GM15510 (cell line): ENCODE data around the gene LRSAM1.

Experiments used
- POLR2A ChIP-seq: IDR thresholded peaks from 3 replicates; pipeline ENCODE4 v1.6.1; 2011; ENCODE audit warnings: borderline replicate concordance; ENCODE audit not compliant: insufficient read length; ENCODE audit errors: extremely low read depth

Gene LRSAM1

DNA sequence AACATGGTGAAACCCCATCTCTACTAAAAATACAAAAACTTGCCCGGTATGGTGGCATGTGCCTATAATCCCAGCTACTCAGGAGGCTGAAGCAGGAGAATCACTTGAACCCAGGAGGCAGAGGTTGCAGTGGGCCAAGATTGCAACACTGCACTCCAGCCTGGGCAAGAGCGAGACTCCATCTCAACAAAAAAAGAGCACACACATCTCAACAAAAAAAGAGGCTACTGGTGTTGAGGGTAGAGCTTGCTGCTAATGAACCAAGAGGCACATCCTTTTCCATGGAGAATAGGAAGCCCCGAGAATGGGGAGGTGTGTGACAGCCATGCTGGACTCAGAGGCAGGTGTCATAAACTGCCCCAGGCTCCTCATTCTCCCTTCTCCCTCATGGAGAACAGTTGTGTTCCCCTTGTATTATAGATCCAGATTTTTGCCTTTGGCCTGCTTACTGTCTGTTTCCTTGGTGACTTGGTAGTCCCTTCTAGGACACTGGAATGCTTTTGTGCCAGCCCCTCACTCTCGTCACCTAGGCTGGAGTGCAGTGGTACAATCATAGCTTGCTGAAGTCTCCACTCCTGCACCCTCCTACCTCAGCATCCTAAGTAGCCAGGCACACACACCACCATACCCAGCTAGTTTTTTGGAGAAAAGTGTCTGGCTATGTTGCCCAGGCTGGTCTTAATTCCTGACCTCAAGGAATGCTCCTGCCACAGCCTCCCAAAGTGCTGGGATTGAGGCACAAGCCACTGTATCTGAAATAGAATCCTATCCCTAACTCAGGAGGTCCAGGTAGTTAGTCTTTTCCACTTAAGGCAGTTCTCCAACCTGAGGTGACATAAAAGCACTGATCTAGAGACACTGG, 5.2 kb upstream of the LRSAM1 start:
- TF ChIP-seq POLR2A, result peak; percentile 41

DNA sequence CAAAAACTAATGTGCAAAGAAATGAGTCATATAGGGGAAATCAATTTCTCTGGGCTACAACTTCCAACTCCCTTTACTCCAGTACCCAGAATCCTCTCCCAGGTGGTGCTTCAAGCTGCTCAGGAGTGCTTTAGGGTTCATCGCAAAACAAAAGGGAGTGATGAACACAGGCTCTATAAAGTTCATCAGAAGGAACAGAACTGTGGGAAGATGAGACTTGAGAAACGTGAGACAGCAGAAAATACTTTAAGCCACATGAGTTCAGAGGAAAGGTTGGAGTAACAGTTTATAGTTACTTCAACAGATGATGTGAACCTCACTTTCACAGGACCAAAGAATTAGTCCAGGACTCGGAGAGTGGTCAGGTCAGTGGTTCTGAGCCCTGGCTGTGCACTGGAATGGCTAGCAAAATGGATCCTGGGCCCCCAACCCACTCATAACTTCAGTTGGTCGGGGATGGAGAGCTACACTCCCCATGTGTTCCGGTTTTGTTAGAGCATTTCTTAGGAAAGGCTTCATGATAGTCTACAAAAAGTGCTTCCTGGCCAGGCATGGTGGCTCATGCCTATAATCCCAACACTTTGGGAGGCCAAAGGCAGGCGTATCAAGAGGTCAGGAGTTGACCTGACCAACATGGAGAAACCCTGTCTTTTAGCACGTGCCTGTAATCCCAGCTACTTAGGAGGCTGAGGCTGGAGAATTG, 4.4 kb upstream of the LRSAM1 start:
- TF ChIP-seq POLR2A, result no peak

DNA sequence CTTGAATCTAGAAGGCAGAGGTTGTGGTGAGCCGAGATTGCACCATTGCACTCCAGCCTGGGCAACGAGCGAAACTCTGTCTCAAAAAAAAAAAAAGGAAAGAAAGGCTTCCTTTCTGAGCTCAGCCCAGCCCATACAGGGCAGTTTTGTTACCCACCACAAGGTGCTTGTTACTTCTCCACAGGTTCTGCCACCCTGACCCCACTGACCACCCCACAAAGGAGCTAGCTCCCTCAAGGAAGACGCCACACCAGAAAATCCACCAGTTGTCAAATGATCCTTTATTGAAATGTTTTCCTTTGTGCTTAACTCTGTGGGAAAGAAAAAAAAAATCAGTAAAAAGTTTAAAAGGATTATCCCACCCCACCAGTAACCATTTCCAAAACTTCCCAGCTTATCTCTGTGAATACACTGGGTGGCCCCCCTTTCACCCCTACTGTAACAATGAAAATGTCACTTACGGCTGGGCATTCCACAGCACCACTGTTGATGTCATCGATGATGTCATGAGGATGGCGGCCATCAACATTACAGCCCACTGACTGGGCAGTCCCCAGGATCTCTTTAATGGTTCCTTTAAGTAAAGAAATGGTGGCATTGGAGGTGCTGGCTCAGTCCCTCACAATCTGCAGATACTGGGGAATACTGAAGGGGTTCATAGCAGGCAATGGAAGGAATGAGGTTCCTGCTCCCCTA, 3.7 kb upstream of the LRSAM1 start:
- TF ChIP-seq POLR2A, result peak; percentile 7

DNA sequence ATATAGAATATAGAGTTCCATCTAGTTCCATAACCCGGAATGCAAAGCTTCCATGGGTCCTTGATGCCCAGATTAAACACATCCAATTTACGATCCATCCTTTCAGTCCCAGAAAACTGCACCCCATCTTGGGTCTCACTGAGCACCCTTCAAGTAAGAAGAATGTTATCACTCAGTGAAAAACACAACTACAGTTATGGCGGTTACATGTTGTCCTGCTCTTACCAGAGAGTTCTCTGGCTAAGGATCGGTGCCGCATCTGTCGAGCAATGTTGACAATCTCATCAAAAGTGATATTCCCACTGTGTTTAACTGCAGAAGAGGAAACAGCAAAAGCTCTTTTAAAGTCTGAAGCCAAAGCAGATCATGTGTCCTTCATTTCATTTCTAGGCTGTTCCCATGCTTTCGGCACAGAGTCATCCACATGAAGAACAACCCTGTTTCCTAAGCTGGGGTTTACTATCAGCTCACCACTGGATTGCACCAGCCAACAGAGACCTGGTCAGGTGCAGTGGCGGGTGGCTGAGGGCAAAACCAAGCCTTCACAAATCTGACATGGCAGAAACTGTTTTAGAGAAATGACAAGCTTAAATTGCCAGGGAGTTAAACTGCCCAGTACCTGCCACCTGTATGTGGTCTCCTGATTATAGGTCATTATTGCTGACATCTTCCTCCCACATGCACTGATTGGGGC, 3.1 kb upstream of the LRSAM1 start:
- TF ChIP-seq POLR2A, result no peak

DNA sequence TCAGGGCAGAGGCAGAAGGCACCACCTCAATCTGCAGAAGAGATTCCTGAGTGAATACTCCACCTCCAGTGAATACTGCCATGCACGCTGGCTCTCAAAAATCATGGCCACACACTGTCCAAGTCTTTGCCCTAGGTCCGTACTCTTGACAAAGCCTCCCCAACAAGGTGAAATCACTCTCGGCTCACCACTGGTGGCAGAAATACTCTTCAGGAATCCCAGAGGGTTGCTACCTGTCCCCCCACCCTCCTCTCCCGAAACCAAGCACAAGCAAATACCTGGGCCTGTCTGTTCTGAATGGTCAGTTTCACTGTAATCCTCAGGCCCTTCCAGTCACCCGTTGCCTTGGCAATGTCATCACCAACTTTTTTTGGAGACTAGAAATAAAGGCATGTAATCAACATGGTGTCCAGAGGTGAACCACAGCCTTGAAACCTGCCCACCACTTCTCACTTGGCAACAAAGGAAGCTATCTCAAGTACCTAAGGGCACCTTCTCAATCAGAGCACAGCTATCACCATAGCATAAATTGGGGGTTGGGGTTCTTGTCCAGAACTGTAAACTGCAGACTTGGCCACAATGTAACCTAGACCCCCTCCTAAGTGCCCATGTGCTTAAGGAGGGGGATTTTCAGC, 1.9 kb upstream of the LRSAM1 start:
- no peak for TF ChIP-seq POLR2A

DNA sequence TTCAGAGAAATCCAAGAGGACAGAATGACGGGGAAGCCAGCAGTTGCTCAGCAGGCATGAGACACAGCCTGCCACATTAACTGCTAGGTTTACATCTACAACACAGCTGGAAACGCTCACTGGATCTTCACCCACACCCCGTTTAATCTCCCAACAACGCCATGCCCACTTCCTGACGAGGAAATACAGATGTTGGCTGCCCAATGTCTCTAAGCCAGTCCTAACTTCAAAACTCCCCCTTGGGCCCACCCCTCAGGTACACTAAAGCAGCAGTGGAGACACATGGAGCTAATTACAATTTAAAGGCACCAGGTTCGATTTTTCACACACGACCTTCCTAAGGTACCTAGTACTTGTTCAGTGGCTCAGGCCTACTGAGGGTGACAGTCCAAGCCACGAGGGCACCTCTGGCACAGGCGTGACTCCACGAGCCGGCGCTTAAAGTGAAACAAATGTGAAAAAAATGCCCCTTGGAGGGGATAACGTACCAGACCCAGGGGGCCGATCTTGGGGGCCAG, 1.0 kb upstream of the LRSAM1 start:
- no peak for TF ChIP-seq POLR2A

DNA sequence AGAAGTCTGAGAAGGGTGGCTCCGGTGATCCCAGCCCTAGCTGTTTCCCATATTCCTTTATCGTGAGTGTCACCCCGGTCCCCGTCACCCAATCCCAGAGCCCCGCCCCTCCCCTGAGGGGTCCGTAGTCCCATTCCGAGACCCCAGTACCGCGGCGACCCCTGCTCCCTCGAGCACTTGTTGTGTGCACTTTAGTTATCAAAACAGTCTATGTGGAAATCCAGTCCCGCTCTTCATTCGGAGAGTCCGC, 223 bp downstream of the LRSAM1 start:
- TF ChIP-seq POLR2A, result no peak

DNA sequence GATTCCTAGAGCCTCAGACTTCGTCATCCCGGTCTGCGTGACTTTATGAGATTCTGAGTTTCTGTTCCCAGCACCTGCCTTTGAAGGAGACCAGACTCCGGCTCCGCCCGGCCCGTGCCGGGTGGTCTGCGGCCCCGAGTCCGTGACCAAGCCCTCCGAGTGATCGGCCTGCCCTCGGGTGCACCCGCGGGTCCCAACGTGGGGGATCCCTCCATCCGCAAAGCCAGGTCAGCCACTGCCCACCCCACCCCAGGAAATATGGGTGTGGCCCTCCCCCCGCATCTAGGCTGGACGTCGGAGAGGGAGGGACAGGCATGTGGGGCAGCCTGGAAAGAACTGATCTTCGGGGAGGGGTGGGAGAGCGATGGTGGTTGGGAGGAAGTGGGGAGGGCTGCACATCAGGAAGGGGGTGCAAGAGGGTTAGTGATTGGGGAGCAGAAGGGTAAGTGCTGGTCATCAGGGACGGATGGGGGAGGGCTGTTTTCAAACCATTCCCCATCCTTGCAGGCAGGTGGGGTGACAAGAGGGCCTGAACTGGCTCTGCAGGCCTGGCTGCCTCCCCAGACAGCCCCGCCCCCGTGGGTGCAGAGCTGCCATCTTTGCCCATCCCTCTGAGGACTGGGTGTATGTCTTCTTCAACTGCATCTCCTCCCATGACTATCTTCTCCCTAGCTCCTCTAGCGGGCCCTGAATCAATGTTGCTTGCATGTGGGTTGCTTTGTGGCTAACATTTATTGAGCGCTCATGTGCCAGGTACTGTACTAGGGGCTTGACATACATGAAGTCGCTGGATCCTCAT, 747 bp downstream of the LRSAM1 start:
- no peak for TF ChIP-seq POLR2A

DNA sequence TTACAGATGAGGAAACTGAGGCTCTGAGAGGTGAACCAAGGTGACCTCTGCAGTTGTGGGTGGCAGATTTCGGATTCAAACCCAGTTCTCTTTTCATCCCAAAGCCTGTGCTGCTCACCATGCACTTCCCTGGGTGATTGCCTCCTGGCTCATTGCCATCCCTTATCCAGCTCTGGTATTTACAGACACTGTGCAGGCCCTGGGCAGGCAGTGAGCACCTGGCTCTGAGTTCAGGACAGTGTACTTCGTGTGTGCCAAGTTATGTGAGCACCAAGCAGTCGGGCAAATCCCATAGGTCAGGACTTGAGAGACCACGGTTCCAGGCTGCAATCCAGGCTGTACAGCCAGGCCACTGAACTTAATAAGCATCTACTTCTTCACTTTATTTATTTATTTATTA, 1.4 kb downstream of the LRSAM1 start:
- no peak for TF ChIP-seq POLR2A

DNA sequence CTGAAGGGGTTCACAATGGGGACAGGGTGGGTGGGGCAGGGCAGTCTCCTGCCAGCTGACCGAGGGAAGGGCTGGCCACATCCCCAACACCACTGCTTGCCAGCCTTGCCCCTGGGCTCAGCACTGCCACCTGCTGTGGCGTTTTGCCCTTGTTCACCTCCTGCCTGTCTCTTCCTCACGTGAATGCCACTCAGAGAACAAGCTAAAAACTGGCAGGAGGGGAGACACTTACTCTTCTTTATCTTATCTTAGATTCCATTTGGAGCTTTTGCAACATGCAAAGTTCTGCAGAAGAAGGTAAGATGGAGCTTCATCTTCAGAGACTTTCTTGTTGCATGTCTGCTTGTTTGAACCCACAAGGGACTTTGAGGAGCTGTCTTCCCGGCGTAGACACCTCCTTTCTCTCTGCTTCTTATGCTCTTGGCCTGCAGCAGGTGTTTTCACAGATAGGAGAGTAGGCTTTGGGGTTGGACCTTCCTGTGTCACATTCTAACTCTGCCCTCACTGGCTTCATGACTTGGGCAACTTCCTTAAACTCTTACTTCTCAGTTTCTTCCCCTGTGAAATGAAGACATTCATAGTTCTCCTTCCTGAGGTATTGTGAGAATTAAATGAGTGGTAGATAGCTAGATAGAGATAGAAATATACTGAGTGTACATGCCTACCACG, 4.1 kb downstream of the LRSAM1 start:
- TF ChIP-seq POLR2A, result no peak

DNA sequence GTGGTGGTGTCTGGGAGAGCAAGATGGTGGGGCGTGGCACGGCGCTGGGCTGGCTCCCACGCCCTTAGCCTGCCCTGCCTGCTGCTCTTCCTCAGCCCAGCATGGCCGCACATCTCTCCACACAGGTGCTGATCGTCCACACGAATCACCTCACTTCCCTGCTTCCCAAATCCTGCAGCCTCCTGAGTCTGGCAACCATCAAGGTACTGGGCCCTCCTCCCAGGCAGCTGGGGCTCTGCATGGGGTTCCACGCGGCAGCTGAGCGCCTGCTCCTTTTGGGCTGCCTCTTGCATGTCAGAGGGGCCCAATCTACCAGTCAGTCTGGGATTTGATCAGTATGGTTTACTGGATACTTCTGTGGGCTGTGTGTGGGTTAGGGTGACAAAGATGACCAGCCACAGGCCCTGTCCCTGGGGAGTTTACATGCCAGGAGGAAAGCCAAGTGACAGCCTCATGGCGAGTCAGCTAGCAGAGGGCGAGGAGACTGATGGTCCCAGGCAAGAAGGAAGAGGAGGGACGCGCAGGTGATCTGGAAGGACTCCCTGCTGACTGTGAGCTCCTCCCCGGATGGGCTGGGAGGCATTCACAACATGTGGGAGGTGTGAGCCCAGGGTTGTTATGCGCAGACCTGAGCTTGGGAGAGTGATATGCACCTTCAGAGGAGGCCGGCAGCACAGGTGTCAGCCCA, 6.0 kb downstream of the LRSAM1 start:
- TF ChIP-seq POLR2A, result no peak

DNA sequence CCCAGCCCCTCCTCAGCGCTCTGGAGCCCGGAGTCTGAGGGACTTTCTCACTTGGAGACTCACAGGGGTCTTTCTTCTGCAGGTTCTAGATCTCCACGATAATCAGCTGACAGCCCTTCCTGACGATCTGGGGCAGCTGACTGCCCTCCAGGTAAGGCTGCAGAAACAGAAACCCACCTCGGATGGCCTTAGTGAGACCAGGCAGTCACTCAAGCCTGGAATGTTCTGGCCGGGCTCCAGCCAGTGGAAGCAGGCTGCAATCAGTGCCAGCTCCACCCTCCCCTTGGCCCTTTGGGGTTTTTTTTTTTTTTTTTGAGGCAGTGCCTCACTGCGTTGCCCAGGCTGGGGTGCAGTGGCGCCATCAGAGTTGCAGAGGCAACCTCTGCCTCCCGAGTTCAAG, 7.6 kb downstream of the LRSAM1 start:
- no peak for TF ChIP-seq POLR2A

DNA sequence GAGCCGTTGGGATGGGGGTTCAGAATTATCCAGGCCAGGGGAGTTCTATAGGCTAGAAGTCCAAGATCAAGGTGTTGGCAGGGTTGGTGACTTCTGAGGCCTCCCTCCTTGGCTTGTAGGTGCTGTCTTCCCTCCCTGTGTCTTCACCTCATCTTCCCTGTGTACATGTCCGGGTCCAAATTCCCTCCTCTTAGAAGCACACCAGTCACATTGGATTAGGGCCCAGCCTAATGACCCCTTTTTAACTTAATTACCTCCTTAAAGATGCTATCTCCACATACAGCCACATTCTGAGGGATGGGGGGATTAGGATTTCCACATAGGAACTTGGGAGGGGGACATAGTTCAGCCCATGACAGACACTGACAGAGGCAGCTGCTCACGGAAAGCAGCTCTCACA, 12.1 kb downstream of the LRSAM1 start:
- TF ChIP-seq POLR2A, result no peak

DNA sequence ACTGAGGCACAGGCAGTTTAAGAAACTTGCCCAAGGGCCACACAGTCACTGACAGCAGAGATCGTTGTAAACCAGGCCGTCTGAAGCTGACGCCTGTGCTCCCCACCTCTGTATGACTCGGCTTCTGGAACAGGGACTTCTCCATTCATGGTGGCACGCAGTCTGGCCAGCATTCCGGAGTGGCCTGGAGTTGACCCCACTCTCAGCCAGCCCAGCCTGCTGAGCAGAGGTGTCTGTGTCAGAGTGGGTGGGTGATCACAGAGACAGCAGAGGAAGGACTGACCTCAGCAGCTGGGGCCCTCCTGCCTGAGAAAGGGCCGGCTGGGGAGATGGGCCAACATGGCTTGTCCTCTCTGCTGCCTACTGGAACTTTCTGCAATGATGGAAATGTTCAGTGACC, 12.6 kb downstream of the LRSAM1 start:
- TF ChIP-seq POLR2A, result no peak

DNA sequence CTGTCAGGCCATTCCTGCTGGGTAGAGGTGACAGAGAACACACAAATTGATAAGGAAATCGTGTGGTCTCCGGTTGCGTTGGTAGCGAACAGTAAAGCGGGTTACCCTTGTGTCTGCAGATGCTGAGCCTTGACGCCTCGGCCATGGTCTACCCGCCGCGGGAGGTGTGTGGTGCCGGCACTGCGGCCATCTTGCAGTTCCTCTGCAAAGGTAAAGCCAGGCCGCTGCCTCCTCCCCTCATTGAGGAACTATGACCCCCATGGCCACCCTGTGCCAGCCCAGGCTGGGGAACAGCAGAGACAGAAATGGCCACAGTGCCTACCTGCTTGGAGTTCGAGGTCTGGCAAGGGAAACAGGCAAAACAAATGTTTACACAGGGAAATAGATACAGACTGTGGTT, 16.3 kb downstream of the LRSAM1 start:
- TF ChIP-seq POLR2A, result no peak
